Keratinocyte (primary cell): ENCODE results near the gene GRB10. TPM values are rescaled to one million over a fixed set of nuclear protein-coding genes. Genes with fewer than 3 reads are reported as not detected.

Source experiments
- DNase-seq: peaks from one replicate; pipeline ENCODE4 v3.0.0-alpha.2; 2011; ENCODE audit warnings: low read depth, missing footprints, low spot score
- FAIRE-seq: peaks from 2 replicates; lab custom pipeline; 2011; peaks lifted over from hg19 to GRCh38; lab: Jason Lieb, UNC
- H2AFZ ChIP-seq: 2 replicates; pipeline ENCODE4 v1.6.0; 2012; ENCODE audit warnings: low read length, control low read depth, inconsistent platforms; ENCODE audit not compliant: control insufficient read depth
- H3K27ac ChIP-seq: 2 replicates; pipeline ENCODE4 v1.5.1; 2011; ENCODE audit warnings: low read length; ENCODE audit not compliant: control insufficient read depth, insufficient read depth
- H3K27me3 ChIP-seq: 3 replicates; pipeline ENCODE4 v1.6.0; 2011; ENCODE audit warnings: low read length; ENCODE audit not compliant: control insufficient read depth, insufficient read depth; ENCODE audit errors: extremely low read depth
- H3K36me3 ChIP-seq, 2 experiments: 2 replicates in 1 of 2; 3 replicates in 1 of 2; pipeline ENCODE4 v1.5.1; 2011; ENCODE audit warnings: low read length in 2 of 2, mild to moderate bottlenecking in 1 of 2; ENCODE audit not compliant: control insufficient read depth in 2 of 2, insufficient read depth in 2 of 2; ENCODE audit errors: extremely low read depth in 1 of 2
- H3K4me1 ChIP-seq: 3 replicates; pipeline ENCODE4 v1.5.1; 2011; ENCODE audit warnings: low read length; ENCODE audit not compliant: control insufficient read depth, insufficient read depth; ENCODE audit errors: extremely low read depth
- H3K4me2 ChIP-seq: 3 replicates; pipeline ENCODE4 v1.6.0; 2011; ENCODE audit warnings: low read depth, low read length; ENCODE audit not compliant: control insufficient read depth, insufficient read depth; ENCODE audit errors: extremely low read depth
- H3K4me3 ChIP-seq, 3 experiments: fragments of 200-600 bp in 1 of 3; sonication (generic) in 1 of 3; 2 replicates in 2 of 3; 3 replicates in 1 of 3; pipeline ENCODE4 v1.5.1; 2011 to 2016; ENCODE audit warnings: low read length in 3 of 3, mild to moderate bottlenecking in 3 of 3, control low read depth in 2 of 3, inconsistent platforms in 1 of 3, low read depth in 1 of 3, mixed read lengths in 1 of 3, mixed run types in 1 of 3, moderate library complexity in 1 of 3; ENCODE audit not compliant: control insufficient read depth in 2 of 3, insufficient read depth in 2 of 3; ENCODE audit errors: extremely low read depth in 1 of 3
- H3K79me2 ChIP-seq: 2 replicates; pipeline ENCODE4 v1.6.0; 2012; ENCODE audit warnings: low read length; ENCODE audit not compliant: control insufficient read depth, insufficient read depth
- H3K9ac ChIP-seq: 3 replicates; pipeline ENCODE4 v1.6.0; 2011; ENCODE audit warnings: low read length; ENCODE audit not compliant: control insufficient read depth, insufficient read depth; ENCODE audit errors: extremely low read depth
- H3K9me1 ChIP-seq: 3 replicates; pipeline ENCODE4 v1.6.0; 2011; ENCODE audit warnings: low read length; ENCODE audit not compliant: control insufficient read depth, insufficient read depth; ENCODE audit errors: extremely low read depth
- H3K9me3 ChIP-seq: 2 replicates; pipeline ENCODE4 v1.5.1; 2012; ENCODE audit warnings: low read depth, low read length; ENCODE audit not compliant: control insufficient read depth
- H4K20me1 ChIP-seq: 3 replicates; pipeline ENCODE4 v1.6.0; 2011; ENCODE audit warnings: low read length; ENCODE audit not compliant: control insufficient read depth, insufficient read depth; ENCODE audit errors: extremely low read depth
- EZH2 ChIP-seq: IDR thresholded peaks from one replicate; pipeline ENCODE4 v1.6.1; 2012; ENCODE audit warnings: inconsistent platforms, mild to moderate bottlenecking, low read length, moderate library complexity
- dilution Hi-C: fragments of 300-500 bp; cut with MboI; formaldehyde crosslinking; loops from one replicate; pipeline ENCODE4 v1.7.0; 2020; ENCODE audit warnings: low sequenced_read_pairs; ENCODE audit not compliant: extremely low pct_ligation_motif_present
- polyA plus RNA-seq, 5 experiments: library from polyadenylated mRNA; depleted of rRNA in 3 of 5; stranded (reverse) in 3 of 5; stranded (forward) in 1 of 5; unstranded in 1 of 5; fragments of >200 nt; gene quantifications; 1 replicate in 1 of 5; 2 replicates in 3 of 5; 3 replicates in 1 of 5; pipeline versions ENCODE4 v1.2.1 to v1.2.3, GENCODE V29; 2011 to 2012; ENCODE audit warnings: missing spikeins in 2 of 5, low read depth in 1 of 5, low replicate concordance in 1 of 5
- TF ChIP-seq, protein P1 (sequence below), 3 experiments: IDR thresholded peaks in 1 of 3; conservative IDR thresholded peaks in 1 of 3; optimal IDR thresholded peaks in 1 of 3; 2 replicates in 2 of 3; 3 replicates in 1 of 3; pipeline versions ENCODE3 to v1.5.1; 2011; ENCODE audit warnings: low read length in 3 of 3, mild to moderate bottlenecking in 3 of 3, moderate library complexity in 2 of 3, control low read depth in 1 of 3, inconsistent platforms in 1 of 3; ENCODE audit not compliant: insufficient read depth in 2 of 3; ENCODE audit errors: extremely low read depth in 1 of 3

Gene GRB10
- polyA plus RNA-seq, 1 donor (not counting 4 experiments of a cell fraction or from before 2014, with no cell fraction given), result 4.4 TPM

DNA sequence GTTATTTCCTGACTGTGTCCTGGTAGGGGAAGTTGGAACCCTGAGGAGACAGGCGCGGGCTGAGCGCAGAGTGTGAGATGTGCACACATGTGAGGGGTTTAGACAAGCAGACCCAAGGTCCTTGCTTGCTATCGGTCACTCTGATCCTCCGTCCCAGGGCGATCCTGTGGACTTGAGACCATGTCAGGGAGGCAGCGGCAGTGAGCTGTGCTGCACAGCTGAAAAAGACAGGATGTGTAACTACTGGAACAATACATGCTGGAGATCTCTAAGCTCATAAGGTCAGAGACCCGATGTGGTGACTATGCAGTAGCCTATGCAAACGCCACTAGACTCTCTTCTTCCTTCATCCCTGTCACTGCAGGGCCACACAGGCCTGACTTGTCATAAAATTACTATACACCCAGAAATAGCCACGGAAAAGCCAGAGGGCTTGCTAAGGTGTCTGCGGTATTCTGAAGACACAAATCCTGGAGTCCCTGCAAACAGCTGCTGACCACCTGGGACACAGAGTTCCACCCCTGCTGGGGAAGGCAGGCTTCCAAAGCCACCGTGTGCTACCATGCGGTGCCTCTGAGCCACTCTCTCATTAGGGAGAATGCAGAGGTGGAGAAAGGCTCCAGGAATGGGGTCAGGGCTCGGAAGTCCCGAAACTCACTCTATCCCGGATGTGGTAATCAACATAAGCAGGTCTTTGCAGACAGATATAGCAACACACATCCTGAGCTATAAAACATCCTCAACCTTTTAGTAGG is 126.4 kb downstream of the GRB10 start:
- Histone ChIP-seq H3K9me3 (no peaks in the 10 kb centered on the region), H3K36me3 (no peaks in the 10 kb centered on the region), H3K79me2 (no peaks in the 10 kb centered on the region), H3K27me3 (peaks cover 16% of the 10 kb centered on the region), H4K20me1 (no peaks in the 10 kb centered on the region), H3K4me3 (no peak overlapping the region), H3K9ac (no peak overlapping the region), H3K4me1 (no peaks in the 10 kb centered on the region), H2AFZ (no peak overlapping the region), H3K4me2 (no peak overlapping the region), H3K9me1 (no peaks in the 10 kb centered on the region), H3K27ac (no peak overlapping the region)
- dilution Hi-C loops, result no loop called here
- TF ChIP-seq, protein P1, sequence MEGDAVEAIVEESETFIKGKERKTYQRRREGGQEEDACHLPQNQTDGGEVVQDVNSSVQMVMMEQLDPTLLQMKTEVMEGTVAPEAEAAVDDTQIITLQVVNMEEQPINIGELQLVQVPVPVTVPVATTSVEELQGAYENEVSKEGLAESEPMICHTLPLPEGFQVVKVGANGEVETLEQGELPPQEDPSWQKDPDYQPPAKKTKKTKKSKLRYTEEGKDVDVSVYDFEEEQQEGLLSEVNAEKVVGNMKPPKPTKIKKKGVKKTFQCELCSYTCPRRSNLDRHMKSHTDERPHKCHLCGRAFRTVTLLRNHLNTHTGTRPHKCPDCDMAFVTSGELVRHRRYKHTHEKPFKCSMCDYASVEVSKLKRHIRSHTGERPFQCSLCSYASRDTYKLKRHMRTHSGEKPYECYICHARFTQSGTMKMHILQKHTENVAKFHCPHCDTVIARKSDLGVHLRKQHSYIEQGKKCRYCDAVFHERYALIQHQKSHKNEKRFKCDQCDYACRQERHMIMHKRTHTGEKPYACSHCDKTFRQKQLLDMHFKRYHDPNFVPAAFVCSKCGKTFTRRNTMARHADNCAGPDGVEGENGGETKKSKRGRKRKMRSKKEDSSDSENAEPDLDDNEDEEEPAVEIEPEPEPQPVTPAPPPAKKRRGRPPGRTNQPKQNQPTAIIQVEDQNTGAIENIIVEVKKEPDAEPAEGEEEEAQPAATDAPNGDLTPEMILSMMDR (optimal IDR thresholded peaks at IDR 0.05 in 1 of 3, IDR thresholded peaks at IDR 0.05 in 1 of 3, conservative IDR thresholded peaks at IDR 0.05 in 1 of 3; ENCODE audit: extremely low read depth in 1 of 3, insufficient read depth in 2 of 3, low read length in 3 of 3), result no peak
- TF ChIP-seq EZH2, result no peak
- DNase-seq (no peak), FAIRE-seq (no peak)

DNA sequence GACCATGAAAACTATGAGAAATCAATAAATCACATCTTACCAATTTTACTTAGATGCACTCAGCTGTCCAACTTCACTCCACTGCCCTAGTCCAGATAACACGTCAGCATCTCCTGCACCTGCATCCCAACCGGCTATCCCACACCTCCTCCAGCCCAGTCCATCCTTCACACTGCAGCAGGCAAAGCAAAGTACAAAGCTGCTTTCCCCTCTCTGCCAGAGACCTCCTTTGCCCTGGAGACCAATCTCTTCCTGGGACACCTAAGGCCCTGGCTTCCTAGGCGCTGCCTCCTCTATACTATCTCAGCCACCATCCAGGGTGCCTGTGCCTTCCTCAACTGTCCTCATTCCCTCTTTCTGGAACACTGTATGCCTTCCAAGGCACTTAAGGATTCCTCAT is 127.2 kb downstream of the GRB10 start:
- H2AFZ ChIP-seq, result no peak overlapping the region
- no peak overlapping the region for H3K4me3 ChIP-seq
- dilution Hi-C loops, result no loop called here
- H3K27me3 ChIP-seq, result peaks cover 15% of the 10 kb centered on the region
- H3K4me2 ChIP-seq, result no peak overlapping the region
- DNase-seq, result no peak
- H3K9me1 ChIP-seq, result no peaks in the 10 kb centered on the region
- no peaks in the 10 kb centered on the region for H3K36me3 ChIP-seq
- TF ChIP-seq, protein P1 (optimal IDR thresholded peaks at IDR 0.05 in 1 of 3, IDR thresholded peaks at IDR 0.05 in 1 of 3, conservative IDR thresholded peaks at IDR 0.05 in 1 of 3; ENCODE audit: extremely low read depth in 1 of 3, insufficient read depth in 2 of 3, low read length in 3 of 3), result no peak
- no peak for TF ChIP-seq EZH2
- H4K20me1 ChIP-seq, result no peaks in the 10 kb centered on the region
- H3K9me3 ChIP-seq, result no peaks in the 10 kb centered on the region
- H3K4me1 ChIP-seq, result peaks cover 2% of the 10 kb centered on the region
- no peak for FAIRE-seq
- H3K27ac ChIP-seq, result no peak overlapping the region
- H3K79me2 ChIP-seq, result no peaks in the 10 kb centered on the region
- no peak overlapping the region for H3K9ac ChIP-seq
